ENCODE results near the gene DNAJC4. TPM values are rescaled to one million over a fixed set of nuclear protein-coding genes. Genes with fewer than 3 reads are reported as not detected.

Gene DNAJC4
- total RNA-seq, 1 experiment from 2014 or later: 26.0 TPM

DNA sequence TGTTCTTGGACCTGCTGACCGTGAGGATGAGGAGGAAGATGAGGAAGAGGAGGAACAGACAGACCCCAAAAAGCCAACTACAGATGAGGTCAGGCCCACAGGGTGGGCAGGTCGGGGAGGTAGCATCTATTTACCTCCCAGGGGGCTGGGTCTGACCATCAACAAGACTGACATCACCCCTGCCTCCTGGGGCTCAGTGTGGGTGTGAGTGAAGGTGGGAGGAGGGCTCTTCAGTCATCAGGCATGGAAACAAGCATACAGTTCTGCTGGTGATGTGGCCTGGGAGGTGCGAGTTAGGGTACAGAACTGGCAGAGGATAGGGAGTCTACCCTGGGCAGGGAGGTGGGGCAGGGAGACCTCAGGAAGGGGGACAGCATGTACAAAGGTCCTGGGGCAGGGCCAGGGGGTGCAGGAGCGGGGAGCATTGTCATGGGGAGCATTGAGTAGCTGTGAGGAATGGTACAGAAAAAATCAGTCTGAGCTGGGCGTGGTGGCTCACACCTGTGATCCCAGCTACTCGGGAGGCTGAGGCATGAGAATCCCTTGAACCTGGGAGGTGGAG lies 29.9 kb downstream of the DNAJC4 start:
- Mint-ChIP-seq H3K27me3 (ENCODE audit: low read depth) (no peaks in the 10 kb centered on the region), H3K9me3 (no peaks in the 10 kb centered on the region), H3K27ac (no peak overlapping the region), H3K4me1 (no peaks in the 10 kb centered on the region; the same call in 1 of the 2 replicates), H3K4me3 (no peak overlapping the region), H3K36me3 (peaks cover 37% of the 10 kb centered on the region)
- TF ChIP-seq ZNF671 (CRISPR knock-in tag; IDR thresholded peaks at IDR 0.05) (no peak), NR2C2 (CRISPR knock-in tag; IDR thresholded peaks at IDR 0.05) (no peak), ZNF138 (CRISPR knock-in tag; conservative IDR thresholded peaks at IDR 0.05) (no peak), CREB1 (CRISPR knock-in tag; IDR thresholded peaks at IDR 0.05) (no peak), NR3C1 (CRISPR knock-in tag; conservative IDR thresholded peaks at IDR 0.05; ENCODE audit: low read depth) (no peak), ZNF396 (CRISPR knock-in tag; IDR thresholded peaks at IDR 0.05; ENCODE audit: borderline replicate concordance) (no peak), ZNF317 (CRISPR knock-in tag; IDR thresholded peaks at IDR 0.05; ENCODE audit: borderline replicate concordance, low read depth) (no peak), RORB (CRISPR knock-in tag; IDR thresholded peaks at IDR 0.05) (no peak)
- TF ChIP-seq, protein P1, sequence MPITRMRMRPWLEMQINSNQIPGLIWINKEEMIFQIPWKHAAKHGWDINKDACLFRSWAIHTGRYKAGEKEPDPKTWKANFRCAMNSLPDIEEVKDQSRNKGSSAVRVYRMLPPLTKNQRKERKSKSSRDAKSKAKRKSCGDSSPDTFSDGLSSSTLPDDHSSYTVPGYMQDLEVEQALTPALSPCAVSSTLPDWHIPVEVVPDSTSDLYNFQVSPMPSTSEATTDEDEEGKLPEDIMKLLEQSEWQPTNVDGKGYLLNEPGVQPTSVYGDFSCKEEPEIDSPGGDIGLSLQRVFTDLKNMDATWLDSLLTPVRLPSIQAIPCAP (CRISPR knock-in tag; IDR thresholded peaks at IDR 0.05): no peak
- TF ChIP-seq, protein P2, sequence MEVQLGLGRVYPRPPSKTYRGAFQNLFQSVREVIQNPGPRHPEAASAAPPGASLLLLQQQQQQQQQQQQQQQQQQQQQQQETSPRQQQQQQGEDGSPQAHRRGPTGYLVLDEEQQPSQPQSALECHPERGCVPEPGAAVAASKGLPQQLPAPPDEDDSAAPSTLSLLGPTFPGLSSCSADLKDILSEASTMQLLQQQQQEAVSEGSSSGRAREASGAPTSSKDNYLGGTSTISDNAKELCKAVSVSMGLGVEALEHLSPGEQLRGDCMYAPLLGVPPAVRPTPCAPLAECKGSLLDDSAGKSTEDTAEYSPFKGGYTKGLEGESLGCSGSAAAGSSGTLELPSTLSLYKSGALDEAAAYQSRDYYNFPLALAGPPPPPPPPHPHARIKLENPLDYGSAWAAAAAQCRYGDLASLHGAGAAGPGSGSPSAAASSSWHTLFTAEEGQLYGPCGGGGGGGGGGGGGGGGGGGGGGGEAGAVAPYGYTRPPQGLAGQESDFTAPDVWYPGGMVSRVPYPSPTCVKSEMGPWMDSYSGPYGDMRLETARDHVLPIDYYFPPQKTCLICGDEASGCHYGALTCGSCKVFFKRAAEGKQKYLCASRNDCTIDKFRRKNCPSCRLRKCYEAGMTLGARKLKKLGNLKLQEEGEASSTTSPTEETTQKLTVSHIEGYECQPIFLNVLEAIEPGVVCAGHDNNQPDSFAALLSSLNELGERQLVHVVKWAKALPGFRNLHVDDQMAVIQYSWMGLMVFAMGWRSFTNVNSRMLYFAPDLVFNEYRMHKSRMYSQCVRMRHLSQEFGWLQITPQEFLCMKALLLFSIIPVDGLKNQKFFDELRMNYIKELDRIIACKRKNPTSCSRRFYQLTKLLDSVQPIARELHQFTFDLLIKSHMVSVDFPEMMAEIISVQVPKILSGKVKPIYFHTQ (CRISPR knock-in tag; IDR thresholded peaks at IDR 0.05): no peak
- TF ChIP-seq, protein P3, sequence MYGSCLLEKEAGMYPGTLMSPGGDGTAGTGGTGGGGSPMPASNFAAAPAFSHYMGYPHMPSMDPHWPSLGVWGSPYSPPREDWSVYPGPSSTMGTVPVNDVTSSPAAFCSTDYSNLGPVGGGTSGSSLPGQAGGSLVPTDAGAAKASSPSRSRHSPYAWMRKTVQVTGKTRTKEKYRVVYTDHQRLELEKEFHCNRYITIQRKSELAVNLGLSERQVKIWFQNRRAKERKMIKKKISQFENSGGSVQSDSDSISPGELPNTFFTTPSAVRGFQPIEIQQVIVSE (CRISPR knock-in tag; IDR thresholded peaks at IDR 0.05; ENCODE audit: borderline replicate concordance): no peak
- no peak for DNase-seq (ENCODE audit: low spot score)
- ChIA-PET POLR2A (no interaction called here), CTCF (interaction anchor here (1.5 kb wide), 1 partner anchor 10 kb away, joined by 4 read pairs; no protein-coding TSS in a partner anchor)
- no peak for ATAC-seq

DNA sequence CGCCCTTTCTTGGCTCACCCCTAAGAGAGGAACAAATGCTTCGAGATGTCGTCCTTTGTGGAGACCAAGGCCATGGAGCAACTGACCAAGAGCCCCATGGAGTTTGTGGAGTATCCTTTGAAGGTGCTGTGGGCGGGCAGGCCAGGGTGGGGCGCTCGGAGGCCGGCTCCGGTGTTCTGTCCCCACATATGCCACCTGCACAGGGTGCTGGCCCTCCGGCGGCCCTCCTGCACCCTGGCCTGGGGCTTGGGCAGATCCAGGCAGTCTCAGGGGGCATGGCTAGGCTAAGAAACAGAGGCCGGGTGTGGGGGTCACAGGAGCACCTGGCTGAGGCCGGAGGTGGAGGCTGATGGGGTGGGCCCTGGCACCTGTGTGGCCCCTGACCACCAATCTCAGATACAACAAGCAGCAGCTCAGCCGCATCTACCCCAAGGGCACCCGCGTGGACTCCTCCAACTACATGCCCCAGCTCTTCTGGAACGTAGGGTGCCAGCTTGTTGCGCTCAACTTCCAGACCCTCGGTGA lies 31.3 kb downstream of the DNAJC4 start:
- no peak for ATAC-seq
- TF ChIP-seq OVOL2 (CRISPR knock-in tag; IDR thresholded peaks at IDR 0.05; ENCODE audit: borderline replicate concordance): no peak
- TF ChIP-seq, protein P4, sequence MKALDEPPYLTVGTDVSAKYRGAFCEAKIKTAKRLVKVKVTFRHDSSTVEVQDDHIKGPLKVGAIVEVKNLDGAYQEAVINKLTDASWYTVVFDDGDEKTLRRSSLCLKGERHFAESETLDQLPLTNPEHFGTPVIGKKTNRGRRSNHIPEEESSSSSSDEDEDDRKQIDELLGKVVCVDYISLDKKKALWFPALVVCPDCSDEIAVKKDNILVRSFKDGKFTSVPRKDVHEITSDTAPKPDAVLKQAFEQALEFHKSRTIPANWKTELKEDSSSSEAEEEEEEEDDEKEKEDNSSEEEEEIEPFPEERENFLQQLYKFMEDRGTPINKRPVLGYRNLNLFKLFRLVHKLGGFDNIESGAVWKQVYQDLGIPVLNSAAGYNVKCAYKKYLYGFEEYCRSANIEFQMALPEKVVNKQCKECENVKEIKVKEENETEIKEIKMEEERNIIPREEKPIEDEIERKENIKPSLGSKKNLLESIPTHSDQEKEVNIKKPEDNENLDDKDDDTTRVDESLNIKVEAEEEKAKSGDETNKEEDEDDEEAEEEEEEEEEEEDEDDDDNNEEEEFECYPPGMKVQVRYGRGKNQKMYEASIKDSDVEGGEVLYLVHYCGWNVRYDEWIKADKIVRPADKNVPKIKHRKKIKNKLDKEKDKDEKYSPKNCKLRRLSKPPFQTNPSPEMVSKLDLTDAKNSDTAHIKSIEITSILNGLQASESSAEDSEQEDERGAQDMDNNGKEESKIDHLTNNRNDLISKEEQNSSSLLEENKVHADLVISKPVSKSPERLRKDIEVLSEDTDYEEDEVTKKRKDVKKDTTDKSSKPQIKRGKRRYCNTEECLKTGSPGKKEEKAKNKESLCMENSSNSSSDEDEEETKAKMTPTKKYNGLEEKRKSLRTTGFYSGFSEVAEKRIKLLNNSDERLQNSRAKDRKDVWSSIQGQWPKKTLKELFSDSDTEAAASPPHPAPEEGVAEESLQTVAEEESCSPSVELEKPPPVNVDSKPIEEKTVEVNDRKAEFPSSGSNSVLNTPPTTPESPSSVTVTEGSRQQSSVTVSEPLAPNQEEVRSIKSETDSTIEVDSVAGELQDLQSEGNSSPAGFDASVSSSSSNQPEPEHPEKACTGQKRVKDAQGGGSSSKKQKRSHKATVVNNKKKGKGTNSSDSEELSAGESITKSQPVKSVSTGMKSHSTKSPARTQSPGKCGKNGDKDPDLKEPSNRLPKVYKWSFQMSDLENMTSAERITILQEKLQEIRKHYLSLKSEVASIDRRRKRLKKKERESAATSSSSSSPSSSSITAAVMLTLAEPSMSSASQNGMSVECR (CRISPR knock-in tag; IDR thresholded peaks at IDR 0.05; ENCODE audit: borderline replicate concordance): no peak
- TF ChIP-seq, protein P5, sequence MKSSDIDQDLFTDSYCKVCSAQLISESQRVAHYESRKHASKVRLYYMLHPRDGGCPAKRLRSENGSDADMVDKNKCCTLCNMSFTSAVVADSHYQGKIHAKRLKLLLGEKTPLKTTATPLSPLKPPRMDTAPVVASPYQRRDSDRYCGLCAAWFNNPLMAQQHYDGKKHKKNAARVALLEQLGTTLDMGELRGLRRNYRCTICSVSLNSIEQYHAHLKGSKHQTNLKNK (CRISPR knock-in tag; IDR thresholded peaks at IDR 0.05): no peak
- no peak for TF ChIP-seq ZBTB21 (CRISPR knock-in tag; IDR thresholded peaks at IDR 0.05; ENCODE audit: borderline replicate concordance)
- TF ChIP-seq, protein P6, sequence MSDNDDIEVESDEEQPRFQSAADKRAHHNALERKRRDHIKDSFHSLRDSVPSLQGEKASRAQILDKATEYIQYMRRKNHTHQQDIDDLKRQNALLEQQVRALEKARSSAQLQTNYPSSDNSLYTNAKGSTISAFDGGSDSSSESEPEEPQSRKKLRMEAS (CRISPR knock-in tag; IDR thresholded peaks at IDR 0.05): no peak
- TF ChIP-seq, protein P7, sequence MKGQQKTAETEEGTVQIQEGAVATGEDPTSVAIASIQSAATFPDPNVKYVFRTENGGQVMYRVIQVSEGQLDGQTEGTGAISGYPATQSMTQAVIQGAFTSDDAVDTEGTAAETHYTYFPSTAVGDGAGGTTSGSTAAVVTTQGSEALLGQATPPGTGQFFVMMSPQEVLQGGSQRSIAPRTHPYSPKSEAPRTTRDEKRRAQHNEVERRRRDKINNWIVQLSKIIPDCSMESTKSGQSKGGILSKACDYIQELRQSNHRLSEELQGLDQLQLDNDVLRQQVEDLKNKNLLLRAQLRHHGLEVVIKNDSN (CRISPR knock-in tag; IDR thresholded peaks at IDR 0.05): no peak
- TF ChIP-seq RORB (CRISPR knock-in tag; IDR thresholded peaks at IDR 0.05): no peak
- no peak for TF ChIP-seq FOXK1 (CRISPR knock-in tag; IDR thresholded peaks at IDR 0.05)
- TF ChIP-seq, protein P8, sequence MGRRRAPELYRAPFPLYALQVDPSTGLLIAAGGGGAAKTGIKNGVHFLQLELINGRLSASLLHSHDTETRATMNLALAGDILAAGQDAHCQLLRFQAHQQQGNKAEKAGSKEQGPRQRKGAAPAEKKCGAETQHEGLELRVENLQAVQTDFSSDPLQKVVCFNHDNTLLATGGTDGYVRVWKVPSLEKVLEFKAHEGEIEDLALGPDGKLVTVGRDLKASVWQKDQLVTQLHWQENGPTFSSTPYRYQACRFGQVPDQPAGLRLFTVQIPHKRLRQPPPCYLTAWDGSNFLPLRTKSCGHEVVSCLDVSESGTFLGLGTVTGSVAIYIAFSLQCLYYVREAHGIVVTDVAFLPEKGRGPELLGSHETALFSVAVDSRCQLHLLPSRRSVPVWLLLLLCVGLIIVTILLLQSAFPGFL (CRISPR knock-in tag; IDR thresholded peaks at IDR 0.05; ENCODE audit: borderline replicate concordance): no peak
- H3K4me3 Mint-ChIP-seq: no peak overlapping the region
- H3K27ac Mint-ChIP-seq: no peak overlapping the region
- H3K36me3 Mint-ChIP-seq: peaks cover 45% of the 10 kb centered on the region
- H3K4me1 Mint-ChIP-seq: no peaks in the 10 kb centered on the region; the same call in 1 of the 2 replicates
- H3K27me3 Mint-ChIP-seq (ENCODE audit: low read depth): no peaks in the 10 kb centered on the region
- ChIA-PET CTCF (interaction anchor here (1.5 kb wide), 1 partner anchor 11 kb away, joined by 4 read pairs; no protein-coding TSS in a partner anchor), POLR2A (interaction anchor here (1.0 kb wide), 1 partner anchor 9 kb away, joined by 3 read pairs; no protein-coding TSS in a partner anchor)
- no peaks in the 10 kb centered on the region for H3K9me3 Mint-ChIP-seq
- DNase-seq (ENCODE audit: low spot score): no peak

Data from WTC11 (cell line).